ENCODE data around the gene AVPI1. TPM values are rescaled to one million over a fixed set of nuclear protein-coding genes. Genes with fewer than 3 reads are reported as not detected.
"Not testable (repeated sequence)": the region's sequence is repeated elsewhere in the genome, so short reads cannot be mapped to it uniquely, and the experiment has no call there.

AVPI1 gene
- polyA plus RNA-seq, 5 donors: 4.5 to 6.2 (median 5.3) TPM

DNA sequence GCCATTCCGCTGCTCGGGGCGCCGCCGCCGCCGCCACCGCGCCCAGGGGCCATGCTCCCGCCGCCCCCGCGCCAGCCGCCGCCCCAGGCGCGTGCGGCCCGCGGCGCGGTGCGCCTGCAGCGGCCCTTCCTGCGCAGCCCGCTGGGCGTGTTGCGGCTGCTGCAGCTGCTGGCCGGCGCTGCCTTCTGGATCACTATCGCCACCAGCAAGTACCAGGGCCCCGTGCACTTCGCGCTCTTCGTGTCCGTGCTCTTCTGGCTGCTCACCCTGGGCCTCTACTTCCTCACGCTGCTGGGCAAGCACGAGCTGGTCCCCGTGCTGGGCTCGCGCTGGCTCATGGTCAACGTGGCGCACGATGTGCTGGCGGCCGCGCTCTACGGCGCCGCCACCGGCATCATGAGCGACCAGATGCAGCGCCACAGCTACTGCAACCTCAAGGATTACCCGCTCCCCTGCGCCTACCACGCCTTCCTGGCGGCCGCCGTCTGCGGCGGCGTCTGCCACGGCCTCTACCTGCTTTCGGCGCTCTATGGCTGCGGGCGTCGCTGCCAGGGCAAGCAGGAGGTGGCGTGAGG is 26.9 kb upstream of the AVPI1 start:
- peak; percentile 82 to 85 for DNase-seq

DNA sequence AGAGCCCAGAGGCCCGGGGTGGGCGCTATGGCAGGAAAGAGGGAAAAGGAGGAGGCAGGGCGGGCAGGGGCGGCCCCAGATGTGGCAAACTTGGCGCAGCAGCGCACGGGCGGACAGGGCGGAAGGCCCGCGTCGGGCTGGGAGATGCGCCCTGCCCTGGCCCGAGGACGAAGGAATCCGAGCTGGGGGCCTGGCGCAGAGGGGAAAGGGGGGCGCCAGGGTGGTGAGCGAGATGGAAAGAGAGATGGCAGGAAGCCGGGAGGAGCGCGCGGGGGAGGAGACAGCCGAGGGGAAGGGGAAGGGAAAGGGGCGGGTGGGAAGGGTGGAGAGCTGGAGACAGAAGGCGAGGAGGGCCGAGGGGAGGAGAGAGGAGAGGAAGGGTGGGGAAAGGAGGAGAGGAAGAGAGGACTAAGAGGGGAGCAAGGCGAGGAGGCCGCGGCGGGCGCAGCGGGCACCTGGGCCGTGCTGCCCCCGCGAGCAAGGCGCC is 26.3 kb upstream of the AVPI1 start, which contains the start of gene MARVELD1:
TSS of gene MARVELD1 (plus strand) at position 392 of the 487 bp plus-strand sequence. CDS start 147 bp downstream, outside the sequence.
- peak; percentile 82 to 87 for DNase-seq

DNA sequence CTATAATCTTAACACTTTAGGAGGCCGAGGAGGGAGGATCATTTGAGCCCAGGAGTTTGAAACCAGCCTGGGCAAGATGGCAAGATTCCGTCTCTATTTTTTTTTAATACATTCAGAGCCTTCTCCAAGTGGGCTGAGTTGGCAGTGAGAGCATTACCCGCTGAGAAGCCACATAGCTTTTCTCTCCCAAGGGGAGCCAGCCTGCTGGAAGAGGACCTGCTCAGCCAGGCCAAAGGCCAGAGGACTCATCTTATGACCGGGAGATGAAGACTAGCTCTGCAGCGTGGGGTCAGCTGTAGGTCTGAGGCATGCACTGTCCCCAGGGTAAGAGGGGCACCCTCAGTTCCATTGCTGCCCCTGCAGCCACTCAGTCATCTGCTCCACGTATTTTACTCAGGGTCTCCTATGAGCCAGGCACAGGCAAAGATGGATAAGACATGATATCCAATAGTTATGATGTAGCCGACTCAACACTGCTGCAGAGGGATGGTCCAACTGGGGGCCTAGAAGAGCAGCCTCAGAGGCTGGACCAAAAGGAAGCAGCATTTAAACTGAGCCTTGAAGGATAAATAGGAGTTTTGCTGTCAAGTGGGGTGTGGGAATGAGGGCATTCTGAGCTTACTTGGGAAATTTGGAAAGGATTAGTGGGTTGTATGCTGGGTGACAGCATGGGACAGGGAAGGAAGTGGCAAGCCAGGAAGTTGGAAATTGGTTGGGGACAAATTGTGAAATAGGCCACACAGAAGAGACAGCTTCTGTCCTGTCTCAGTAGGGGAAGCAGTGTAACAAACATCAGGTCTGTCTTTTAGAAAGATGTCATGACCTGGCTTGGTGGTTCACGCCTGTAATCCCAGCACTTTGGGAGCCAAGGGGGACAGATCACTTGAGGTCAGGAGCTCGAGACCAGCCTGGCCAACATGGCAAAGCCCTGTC is 24.9 kb upstream of the AVPI1 start:
- no peak for DNase-seq

DNA sequence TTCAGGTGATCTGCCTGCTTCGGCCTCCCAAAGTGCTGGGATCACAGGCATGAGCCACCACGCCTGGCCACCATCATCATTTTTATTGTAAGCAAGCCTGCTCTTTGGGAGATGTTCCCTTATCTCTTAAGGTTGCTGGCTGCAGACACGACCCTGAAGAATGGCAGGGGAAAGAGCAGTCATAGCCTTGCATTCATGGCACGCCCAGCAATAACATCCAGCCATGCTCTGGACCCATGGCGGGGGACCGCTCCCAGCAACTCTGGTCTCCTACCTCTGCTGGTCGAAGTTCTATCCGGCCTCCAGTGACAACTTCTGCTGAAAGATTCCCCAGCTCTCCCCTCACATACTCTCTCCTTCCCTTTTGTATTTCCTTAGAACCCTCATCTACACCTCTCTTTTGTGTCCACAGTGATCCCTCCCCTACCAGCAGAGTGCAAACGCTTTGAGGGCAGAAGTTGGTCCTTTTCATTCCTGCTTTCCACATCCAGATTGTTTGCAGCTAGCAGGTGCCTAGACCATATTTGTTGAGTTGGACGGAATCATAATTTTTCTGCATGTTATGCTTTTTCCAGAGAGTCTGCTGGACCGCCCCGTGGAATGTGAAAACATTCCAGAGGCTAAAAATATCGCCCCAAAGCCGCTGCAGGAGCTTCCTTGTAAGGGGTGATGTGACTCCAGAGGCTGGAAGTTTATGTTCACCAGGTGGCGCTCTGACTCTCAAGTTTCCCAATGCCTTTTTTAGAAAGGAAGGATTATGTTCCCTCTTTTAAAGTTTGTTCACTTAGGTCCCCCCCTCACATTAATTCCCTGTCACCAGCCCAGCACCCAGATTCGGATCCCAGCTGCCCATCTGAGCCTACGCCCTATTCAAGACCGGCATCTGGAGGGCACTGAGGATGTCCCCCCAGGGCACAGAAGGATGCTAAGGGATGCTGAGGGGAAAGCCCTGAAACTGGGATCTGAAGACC is 22.2 kb upstream of the AVPI1 start:
- no peak for DNase-seq

DNA sequence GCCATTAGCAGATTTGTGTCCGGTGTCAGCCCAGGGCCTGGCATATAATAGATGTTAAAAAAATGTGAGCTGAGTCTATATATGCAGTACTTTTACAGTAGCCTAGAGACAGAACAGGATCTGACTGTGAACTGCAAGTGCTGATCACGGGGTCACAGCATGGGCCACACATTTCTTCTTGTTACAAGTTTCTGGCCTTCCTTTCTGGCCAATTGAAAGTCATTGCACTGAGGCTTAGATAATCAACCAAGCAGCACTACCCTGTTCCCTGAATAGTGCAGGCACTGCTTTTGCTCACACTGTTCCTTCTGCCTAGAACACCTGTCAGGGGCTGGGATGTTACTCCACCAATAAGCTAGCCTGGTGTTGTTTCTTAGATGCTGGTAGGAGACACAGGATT is 21.1 kb upstream of the AVPI1 start:
- DNase-seq: no peak

DNA sequence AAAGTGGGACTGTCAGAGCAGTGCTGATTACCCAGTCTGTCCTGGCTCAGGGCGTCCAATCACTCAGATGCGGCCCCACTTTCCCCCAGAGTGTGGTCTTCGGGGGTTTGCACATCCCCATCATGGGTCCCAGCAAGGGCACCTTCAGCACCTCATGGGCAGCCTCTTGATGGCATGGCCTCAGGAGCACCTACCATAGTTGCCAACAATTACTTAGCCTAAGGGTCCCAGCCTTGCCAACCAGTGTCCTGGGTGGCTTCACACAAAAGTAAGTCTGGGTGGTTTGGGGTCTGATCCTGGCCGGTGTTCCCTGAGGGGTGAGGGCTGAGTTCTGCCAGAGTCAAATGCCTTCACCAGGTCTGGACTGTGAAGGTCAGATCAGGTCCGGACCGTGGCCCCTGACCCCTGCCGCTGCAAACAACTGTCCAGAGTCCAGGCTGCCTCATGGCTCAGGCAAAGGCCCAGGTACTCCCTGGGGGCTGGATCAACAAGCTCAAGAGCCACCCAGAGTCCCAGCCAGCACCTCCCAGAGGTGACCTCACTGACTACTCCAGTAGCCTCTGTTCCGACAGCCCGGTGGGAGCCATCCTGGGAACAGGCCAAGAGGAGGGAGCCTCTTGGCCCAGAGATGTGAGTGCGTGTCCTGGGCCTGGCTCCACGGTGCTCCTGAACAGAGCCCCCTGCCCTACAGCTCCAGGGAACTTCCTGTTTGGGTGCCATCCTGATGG is 20.3 kb upstream of the AVPI1 start:
- DNase-seq: no peak

DNA sequence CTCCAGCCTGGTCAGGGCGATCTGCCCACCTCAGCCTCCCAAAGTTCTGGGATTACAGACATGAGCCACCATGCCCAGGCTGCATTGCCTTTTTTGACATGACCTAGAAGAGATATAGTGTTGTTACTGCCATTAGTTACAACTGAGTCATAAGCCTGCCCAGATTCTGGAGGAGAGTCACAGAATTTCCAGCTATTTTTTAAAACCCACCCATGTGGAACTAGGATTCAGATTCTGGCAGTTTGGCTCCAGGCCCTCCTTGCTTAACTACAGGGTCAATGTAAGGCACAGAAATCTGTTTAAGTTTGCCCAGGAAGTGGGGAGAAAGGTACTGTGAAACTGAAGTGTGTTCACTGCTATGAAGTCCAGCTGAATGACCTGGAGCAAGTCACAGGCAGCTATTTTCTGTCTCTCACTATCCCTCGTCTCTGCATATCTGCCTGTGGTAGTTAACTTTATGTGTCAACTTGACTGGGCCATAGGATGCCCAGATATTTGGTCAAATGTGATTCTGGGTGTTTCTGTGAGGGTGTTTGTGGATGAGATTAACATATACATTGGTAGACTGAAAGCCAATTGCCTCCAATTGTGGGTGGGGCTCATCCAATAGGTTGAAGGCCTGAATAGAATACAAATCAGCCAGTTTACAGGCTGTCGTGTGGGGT is 18.1 kb upstream of the AVPI1 start:
- DNase-seq: no peak

DNA sequence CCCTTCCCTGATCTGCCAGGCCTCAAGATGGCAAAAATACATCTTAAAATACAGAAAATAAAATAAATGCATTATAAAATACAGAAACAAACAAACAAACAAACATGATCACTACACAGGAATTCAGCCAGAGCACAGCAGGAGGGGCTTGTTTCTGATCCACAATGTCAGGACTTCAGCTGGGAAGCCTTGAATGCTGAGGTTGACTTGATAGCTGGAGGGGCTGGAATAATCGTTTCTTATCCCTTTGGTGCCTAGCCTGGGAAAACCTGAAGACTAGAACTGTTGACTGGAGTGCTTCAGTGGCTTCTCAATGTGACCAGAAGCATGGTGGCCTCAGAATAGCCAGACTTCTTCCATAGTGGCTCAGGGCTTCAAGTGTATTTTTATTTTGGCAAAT is 17.3 kb upstream of the AVPI1 start:
- DNase-seq: no peak

DNA sequence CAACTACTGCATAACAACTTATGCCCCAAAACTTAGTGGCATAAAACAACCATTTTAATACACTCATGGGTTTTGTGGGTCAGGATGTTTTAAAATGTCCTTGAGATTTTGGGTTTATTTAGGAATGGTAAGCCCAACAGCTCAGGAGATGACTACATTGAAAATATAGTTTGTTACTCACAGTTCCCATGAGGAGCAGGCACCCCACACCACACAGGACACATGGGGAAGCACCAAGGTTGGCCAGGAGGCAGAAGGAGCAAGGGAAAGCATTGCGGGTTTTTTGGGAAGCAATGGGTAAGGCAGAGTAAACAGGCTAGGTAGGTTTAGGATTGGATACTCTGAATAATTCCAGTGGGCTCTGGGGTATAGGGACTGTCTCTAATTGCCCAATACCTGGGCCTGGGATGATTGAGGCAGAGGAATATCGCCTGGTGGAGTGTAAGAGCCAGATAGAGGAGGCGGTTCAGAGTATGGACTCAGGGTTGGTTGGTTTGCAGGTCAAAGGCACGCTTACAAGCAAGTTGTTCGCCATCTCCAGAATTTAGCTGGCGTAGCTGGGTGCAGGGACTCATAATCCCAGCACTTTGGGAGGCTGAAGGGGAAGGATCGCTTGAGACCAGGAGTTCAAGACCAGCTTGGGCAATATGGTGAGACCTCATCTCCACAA is 16.5 kb upstream of the AVPI1 start:
- DNase-seq: no peak

DNA sequence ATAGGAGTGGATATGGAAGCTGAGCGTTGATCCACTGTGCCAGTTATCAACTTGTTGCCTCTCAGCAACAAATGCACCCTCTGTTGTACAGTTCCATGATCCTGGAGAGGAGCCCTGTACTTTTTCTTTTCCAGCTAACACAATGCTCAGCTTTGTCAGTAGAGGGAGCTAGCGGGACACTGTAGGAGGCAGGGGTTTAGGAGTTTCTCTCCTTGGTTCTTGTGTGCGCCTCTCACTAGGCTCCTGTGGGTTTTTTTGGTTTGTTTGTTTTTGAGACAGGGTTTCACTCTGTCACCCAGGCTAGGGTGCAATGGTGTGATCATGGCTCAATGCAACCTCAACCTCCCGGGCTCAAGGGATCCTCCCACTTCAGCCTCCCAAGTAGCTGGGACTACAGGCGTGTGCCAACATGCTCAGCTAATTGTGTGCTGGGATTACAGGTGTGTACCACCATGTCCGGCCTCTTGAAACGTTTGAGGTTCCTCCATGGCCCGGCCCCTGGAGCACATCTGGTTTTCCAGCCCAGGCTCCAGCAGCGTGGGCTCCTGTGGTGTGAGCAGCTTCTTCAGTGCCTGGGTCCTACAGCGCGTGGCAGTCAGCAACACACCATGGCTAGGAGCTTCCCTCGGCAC is 14.5 kb upstream of the AVPI1 start:
- peak in 1 of 2 donors; percentile 59 for DNase-seq

DNA sequence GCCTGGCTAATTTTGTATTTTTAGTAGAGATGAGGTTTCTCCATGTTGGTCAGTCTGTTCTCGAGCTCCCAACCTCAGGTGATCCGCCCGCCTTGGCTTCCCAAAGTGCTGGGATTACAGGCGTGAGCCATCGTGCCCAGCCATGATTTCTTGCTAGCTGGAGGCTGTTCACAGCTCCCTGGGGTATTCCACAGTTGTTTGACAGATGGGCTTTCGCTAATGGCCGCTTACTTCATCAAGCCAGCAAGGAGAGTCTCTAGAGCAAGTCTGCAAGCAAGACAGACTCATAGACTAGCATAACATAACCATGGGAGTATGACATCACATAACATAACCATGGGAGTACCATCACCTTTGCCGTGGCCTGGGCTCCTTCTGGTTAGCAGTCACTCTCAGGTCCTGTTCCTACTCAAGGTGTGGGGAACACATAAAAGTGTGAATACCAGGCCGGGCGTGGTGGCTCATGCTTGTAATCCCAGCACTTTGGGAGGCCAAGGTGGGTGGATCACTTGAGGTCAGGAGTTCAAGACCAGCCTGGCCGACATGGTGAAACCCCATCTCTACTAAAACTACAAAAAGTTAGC is 11.1 kb upstream of the AVPI1 start:
- not testable (repeated sequence) for DNase-seq

DNA sequence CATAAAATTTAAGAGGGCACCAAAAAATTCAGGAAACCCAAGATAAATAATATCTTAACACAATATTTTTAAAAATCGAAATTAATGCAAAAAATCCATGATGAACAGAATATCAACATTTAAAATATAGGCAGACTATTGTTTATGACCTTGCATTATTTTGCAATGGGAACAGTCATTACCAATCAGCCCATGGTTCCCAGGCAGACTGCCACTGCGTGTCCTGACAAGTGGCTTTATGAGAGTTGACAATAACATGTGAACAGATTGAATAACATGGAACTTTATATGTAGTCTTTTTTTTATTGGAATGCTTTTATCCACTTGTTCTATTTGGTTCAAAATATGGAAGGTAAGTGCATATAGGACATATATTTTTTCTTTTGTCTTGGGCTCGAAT is 3.1 kb upstream of the AVPI1 start:
- DNase-seq: no peak

DNA sequence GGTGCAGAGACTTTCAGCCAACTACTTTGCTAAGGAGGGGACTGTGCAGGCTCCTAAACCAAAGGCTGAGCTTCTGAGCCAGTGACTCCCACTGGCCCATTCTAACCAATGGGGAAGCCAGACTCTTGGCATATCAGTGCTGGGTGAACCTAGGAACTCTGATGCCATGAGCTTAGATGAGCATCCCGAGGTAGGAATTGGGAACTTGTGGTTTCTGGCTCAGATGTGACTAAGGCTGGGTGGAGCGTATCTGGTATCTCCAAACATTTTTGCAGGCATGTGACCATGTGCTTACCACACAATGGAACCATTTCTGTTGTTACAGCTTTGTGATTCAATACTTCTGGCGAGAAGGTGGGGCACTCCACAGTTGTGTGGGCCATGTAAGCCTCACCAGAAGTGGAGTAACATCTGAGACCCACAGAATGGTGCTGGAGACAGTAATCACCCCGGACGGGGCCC is 2.5 kb upstream of the AVPI1 start:
- DNase-seq: no peak

DNA sequence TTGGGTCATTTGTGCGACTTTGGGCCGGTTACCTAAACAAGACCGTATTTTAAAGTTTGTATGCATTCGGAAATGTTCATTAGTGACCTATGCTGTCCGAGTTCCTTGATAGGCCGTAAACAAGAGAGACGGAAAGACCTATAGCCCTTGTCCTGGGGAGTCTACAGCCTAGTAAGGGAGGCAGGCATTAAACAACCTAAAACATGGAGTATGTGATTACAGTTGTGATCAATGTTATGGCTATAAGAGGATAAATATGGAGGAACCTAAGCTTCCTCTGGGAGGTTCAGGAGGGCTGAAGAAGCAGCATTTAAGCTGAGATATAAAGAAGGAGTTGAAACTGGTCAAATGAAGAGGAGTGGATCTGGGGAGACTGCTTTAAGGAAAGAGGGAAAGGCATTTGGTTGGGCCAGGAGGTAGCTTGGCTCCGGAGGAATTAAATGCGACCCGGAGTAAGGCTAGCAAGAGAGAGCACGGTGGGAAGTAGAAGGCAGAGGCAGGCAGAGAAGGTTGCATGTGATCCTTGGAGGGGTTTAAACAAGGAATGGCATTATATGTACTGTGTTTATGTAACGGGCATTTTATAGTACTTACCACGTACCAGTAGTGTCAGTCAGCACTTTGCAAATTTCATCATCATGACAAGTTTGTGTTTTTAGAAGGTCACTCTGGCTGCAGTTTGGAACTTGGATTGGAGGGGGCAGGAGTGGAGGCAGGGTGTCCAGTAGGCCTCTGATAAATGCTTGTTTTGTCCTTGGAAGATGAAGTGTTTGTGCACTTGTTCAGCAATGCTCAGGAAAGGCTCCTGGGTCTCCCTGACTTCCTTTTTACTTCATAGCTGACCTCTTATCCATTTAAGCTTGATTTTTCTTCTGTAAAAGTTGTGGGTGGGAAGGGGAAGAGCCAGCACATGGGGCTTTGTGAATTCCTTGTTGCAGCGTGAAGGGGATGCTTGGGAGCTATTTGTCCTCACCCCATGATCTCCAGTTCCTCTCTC is 1.0 kb upstream of the AVPI1 start:
- peak; percentile 11 to 33 for DNase-seq

DNA sequence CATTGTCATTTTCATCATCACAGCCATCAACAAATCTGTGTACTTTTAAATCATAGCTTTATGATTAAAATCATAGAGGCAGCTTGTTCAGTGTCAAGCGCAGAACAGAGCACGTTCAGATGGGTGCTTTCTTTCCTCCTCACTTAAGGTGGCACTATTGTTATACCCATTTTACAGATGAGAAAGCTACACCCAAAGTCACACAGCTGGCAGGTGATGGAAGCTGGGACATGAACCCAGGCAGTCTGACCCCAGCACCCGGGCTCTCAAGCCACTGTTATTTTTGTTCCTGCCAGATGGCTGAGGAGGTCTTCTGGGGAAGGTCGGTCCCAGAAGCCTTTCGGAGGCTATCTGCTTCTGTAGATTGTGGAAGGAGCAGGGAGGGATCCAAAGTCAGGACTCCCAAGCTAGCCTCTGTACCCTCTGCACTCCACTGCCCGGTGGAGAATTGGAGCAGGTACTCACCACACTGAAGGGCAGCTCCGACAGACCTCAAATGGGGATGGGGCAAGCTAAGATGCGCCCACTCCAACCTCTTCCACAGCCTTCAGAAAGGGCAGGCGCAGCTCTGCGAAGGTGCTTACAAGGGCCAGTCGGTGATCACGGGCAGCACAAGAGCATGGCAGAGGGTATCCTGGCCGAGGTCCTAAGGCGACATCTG is 610 bp downstream of the AVPI1 start:
- DNase-seq: no peak

DNA sequence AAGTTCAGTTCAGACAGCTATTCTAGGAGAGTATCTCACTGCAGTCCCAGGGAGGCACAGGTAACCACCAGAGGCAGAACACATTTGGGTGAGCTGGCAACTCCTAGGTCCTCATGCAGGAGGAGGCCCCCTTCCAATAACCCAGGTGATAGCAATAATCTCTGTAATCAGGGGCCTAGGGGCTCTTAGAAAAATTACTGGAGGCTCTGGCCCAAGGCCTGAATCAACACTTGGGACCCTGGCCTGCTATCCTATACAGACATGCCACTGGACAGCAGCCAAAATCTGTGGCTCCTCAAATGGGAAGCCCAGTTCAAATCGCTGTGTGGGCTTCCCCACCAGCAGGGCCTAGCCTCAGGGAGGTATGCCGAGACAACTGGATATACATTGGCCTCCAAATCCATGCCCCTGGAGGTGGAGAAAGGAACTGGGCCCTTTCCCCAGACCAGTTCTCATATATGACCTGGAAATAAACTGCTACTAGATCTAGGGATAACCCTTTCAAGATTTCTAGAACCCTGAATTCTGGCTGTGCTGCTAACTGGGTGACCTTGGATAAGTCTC is 1.6 kb downstream of the AVPI1 start:
- peak in 1 of 2 donors; percentile 14 for DNase-seq

Measured in right lung (tissue), 5 donors.